Activated naive CD4-positive, alpha-beta T cell (primary cell): Measurements from ENCODE around the gene OTC.
A peak's percentile ranks its signal among the peaks of the same experiment; 100 is the strongest.

Experiments
- DNase-seq, 4 experiments: peaks; one replicate each; lab custom pipeline; 2025; lab: John Stamatoyannopoulos, UW

The OTC gene

GRCh38 chrX:38352362-38352761, at the start of gene OTC:
TSS of gene OTC (plus strand) at chrX:38352604. CDS start at chrX:38352697, 93 bp downstream.
- DNase-seq = no peak

GRCh38 chrX:38304010-38304409, 48.4 kb upstream of the OTC start:
- DNase-seq = no peak

GRCh38 chrX:38305971-38306370, 46.4 kb upstream of the OTC start:
- no peak for DNase-seq

- no peak for DNase-seq
These were observed 40.7 kb upstream of the OTC start for GRCh38 chrX:38311743-38312142.

GRCh38 chrX:38312436-38312835, 40.0 kb upstream of the OTC start:
- no peak for DNase-seq

- no peak for DNase-seq
These were observed 39.2 kb upstream of the OTC start for GRCh38 chrX:38313190-38313589.

GRCh38 chrX:38315186-38315585, 37.2 kb upstream of the OTC start:
- no peak for DNase-seq

- no peak for DNase-seq
These were observed 34.2 kb upstream of the OTC start for GRCh38 chrX:38318196-38318595.

- DNase-seq = no peak
These were observed 33.8 kb upstream of the OTC start for GRCh38 chrX:38318606-38319005.

GRCh38 chrX:38320819-38321218, 31.6 kb upstream of the OTC start:
- no peak for DNase-seq

GRCh38 chrX:38326086-38326485, 26.3 kb upstream of the OTC start:
- DNase-seq = no peak

- DNase-seq = peak; percentile 65 to 85 (median 70)
These were observed 25.2 kb upstream of the OTC start, which contains the start of gene RPGR for GRCh38 chrX:38327007-38327774. TSS of gene RPGR (minus strand) at chrX:38327509. CDS start at chrX:38327367, 142 bp downstream.

GRCh38 chrX:38327775-38328081, 24.7 kb upstream of the OTC start:
- no peak for DNase-seq

GRCh38 chrX:38332505-38332904, 19.9 kb upstream of the OTC start:
- DNase-seq = no peak

GRCh38 chrX:38335382-38335781, 17.0 kb upstream of the OTC start:
- DNase-seq = no peak

GRCh38 chrX:38336538-38337240, 15.7 kb upstream of the OTC start:
- DNase-seq = no peak

GRCh38 chrX:38341442-38341841, 11.0 kb upstream of the OTC start:
- no peak for DNase-seq

GRCh38 chrX:38342853-38343778, 9.3 kb upstream of the OTC start:
- no peak for DNase-seq

- no peak for DNase-seq
These were observed 6.3 kb upstream of the OTC start for GRCh38 chrX:38346150-38346549.

- DNase-seq = no peak
These were observed 5.3 kb upstream of the OTC start for GRCh38 chrX:38347136-38347535.

GRCh38 chrX:38351346-38351745, 1.1 kb upstream of the OTC start:
- DNase-seq = no peak

GRCh38 chrX:38356401-38356800, 4.0 kb downstream of the OTC start:
- no peak for DNase-seq
